HepG2 (cell line): ENCODE results near the gene COMP. TPM values are rescaled to one million over a fixed set of nuclear protein-coding genes. Genes with fewer than 3 reads are reported as not detected.
A peak's percentile ranks its signal among the peaks of the same experiment; 100 is the strongest.

Experiments used
- ATAC-seq: fragments of 200-7000 bp; cut with Tn5 transposase; 3 replicates; pipeline ENCODE4 v1.9.1; 2020; ENCODE audit warnings: mild to moderate bottlenecking, moderate library complexity
- BruUV-seq: library from RNA; stranded (reverse); fragments of 400-500 nt; replicated peaks from 2 replicates; lab custom pipeline; 2021; lab: Mats Ljungman, UMichigan
- CTCF ChIA-PET: fragments of 300-600 bp; formaldehyde crosslinking; extraction: SDS; loops from one replicate; lab custom pipeline; 2021; ENCODE audit warnings: low total read pairs, inconsistent platforms, low intra/inter-chr PET ratio; lab: Yijun Ruan, JAX
- POLR2A ChIA-PET: fragments of 350-600 bp; sonication (Branson Sonifier 250); formaldehyde crosslinking; loops from one replicate; lab custom pipeline; 2020; ENCODE audit warnings: antibody characterized with exemption, inconsistent platforms; lab: Yijun Ruan, JAX
- DNase-seq: peaks from one replicate; pipeline ENCODE4 v3.0.0-alpha.2; 2015; ENCODE audit warnings: low spot score
- FAIRE-seq: peaks from 3 replicates; lab custom pipeline; 2011; peaks lifted over from hg19 to GRCh38; lab: Jason Lieb, UNC
- H2AFZ ChIP-seq: one replicate; pipeline ENCODE4 v1.6.1; 2011; ENCODE audit warnings: low read length, inconsistent platforms
- H3K27ac ChIP-seq: fragments of 300-600 bp; 3 replicates; pipeline ENCODE4 v1.8.0; 2011; ENCODE audit warnings: mixed run types, mild to moderate bottlenecking, mixed read lengths, low read length, inconsistent platforms; ENCODE audit not compliant: insufficient read depth; ENCODE audit errors: extremely low read length
- H3K27me3 ChIP-seq, 2 experiments: fragments of 200-600 bp in 1 of 2; 2 replicates in 1 of 2; 3 replicates in 1 of 2; pipeline versions ENCODE4 v1.6.0 to v1.8.0; 2011; ENCODE audit warnings: low read length in 2 of 2, mild to moderate bottlenecking in 2 of 2, moderate library complexity in 2 of 2, inconsistent platforms in 1 of 2; ENCODE audit not compliant: insufficient read depth in 2 of 2, control insufficient read depth in 1 of 2
- H3K36me3 ChIP-seq, 2 experiments: fragments of 200-600 bp in 1 of 2; replicated peaks in 1 of 2; 2 replicates in 1 of 2; 3 replicates in 1 of 2; pipeline versions ENCODE4 v1.5.1 to v1.8.0; 2011; ENCODE audit warnings: low read length in 2 of 2, inconsistent platforms in 1 of 2; ENCODE audit not compliant: insufficient read depth in 2 of 2, control insufficient read depth in 1 of 2
- H3K4me1 ChIP-seq: 2 replicates; pipeline ENCODE4 v1.5.1; 2012; ENCODE audit warnings: low read length, inconsistent platforms; ENCODE audit not compliant: insufficient read depth
- H3K4me2 ChIP-seq: 2 replicates; pipeline ENCODE4 v1.6.0; 2011; ENCODE audit warnings: low read depth, low read length, inconsistent platforms
- H3K4me3 ChIP-seq, 3 experiments: fragments of 200-600 bp in 1 of 3; sonication (generic), shearing (Covaris generic) in 1 of 3; replicated peaks in 1 of 3; 2 replicates each; pipeline ENCODE4 v1.5.1; 2011 to 2016; ENCODE audit warnings: low read length in 3 of 3, inconsistent platforms in 2 of 3, low read depth in 2 of 3, mild to moderate bottlenecking in 2 of 3, control low read depth in 1 of 3, mixed read lengths in 1 of 3; ENCODE audit not compliant: insufficient read depth in 1 of 3
- H3K79me2 ChIP-seq: one replicate; pipeline ENCODE4 v1.6.1; 2011; ENCODE audit warnings: low read length, inconsistent platforms; ENCODE audit not compliant: insufficient read depth
- H3K9ac ChIP-seq: 2 replicates; pipeline ENCODE4 v1.6.0; 2011; ENCODE audit warnings: mild to moderate bottlenecking, low read depth, low read length, inconsistent platforms; ENCODE audit not compliant: insufficient read depth
- H3K9me3 ChIP-seq: 2 replicates; pipeline ENCODE4 v1.5.1; 2012; ENCODE audit warnings: mild to moderate bottlenecking, low read length
- H4K20me1 ChIP-seq: 2 replicates; pipeline ENCODE4 v1.6.0; 2011; ENCODE audit warnings: inconsistent platforms, mild to moderate bottlenecking, low read length, moderate library complexity; ENCODE audit not compliant: insufficient read depth
- HIVEP1 ChIP-seq: sonication (generic); formaldehyde crosslinking; IDR thresholded peaks from 2 replicates; pipeline ENCODE4 v1.4.0; 2020; ENCODE audit warnings: mild to moderate bottlenecking, missing genetic modification reagents
- HNRNPK ChIP-seq: fragments of 200-400 bp; formaldehyde crosslinking; IDR thresholded peaks from 2 replicates; pipeline ENCODE4 v1.6.1; 2018; ENCODE audit warnings: low read length, low read depth, moderate library complexity, mild to moderate bottlenecking; ENCODE audit not compliant: poor library complexity, severe bottlenecking
- NFAT5 ChIP-seq: sonication (generic); formaldehyde crosslinking; IDR thresholded peaks from 2 replicates; pipeline ENCODE4 v1.4.0; 2020; ENCODE audit warnings: missing genetic modification reagents
- NRL ChIP-seq: sonication (generic); formaldehyde crosslinking; IDR thresholded peaks from 2 replicates; pipeline ENCODE4 v1.5.0; 2020; ENCODE audit warnings: missing genetic modification reagents, mild to moderate bottlenecking, moderate library complexity, borderline replicate concordance
- POLR2AphosphoS5 ChIP-seq: IDR thresholded peaks from 2 replicates; pipeline ENCODE4 v1.6.1; 2012; ENCODE audit warnings: low read depth, low read length
- PRDM10 ChIP-seq: sonication (generic); formaldehyde crosslinking; IDR thresholded peaks from 2 replicates; pipeline ENCODE4 v1.4.0; 2020; ENCODE audit warnings: low read depth, missing genetic modification reagents
- SP1 ChIP-seq, 2 experiments: fragments of 450-650 bp in 1 of 2; sonication (generic) in 1 of 2; formaldehyde crosslinking in 1 of 2; IDR thresholded peaks; 2 replicates each; pipeline versions ENCODE4 v1.4.0 to v1.6.1; 2016 to 2020; ENCODE audit warnings: missing genetic modification reagents in 1 of 2
- ZBTB21 ChIP-seq: sonication (generic); formaldehyde crosslinking; IDR thresholded peaks from 2 replicates; pipeline ENCODE4 v1.4.0; 2020; ENCODE audit warnings: missing genetic modification reagents
- ZC3H13 ChIP-seq: sonication (generic); formaldehyde crosslinking; IDR thresholded peaks from 2 replicates; pipeline ENCODE4 v1.8.1; 2023; ENCODE audit warnings: mild to moderate bottlenecking, missing genetic modification reagents, moderate library complexity
- ZNF143 ChIP-seq: sonication (generic); formaldehyde crosslinking; IDR thresholded peaks from 2 replicates; pipeline ENCODE4 v1.4.0; 2020; ENCODE audit warnings: missing genetic modification reagents
- ZSCAN20 ChIP-seq: sonication (generic); formaldehyde crosslinking; IDR thresholded peaks from 2 replicates; pipeline ENCODE4 v1.4.0; 2020; ENCODE audit warnings: missing genetic modification reagents, mild to moderate bottlenecking, borderline replicate concordance
- WGBS: methylation state at CpG from one replicate; pipeline ENCODE4 v1.1.6; 2017; ENCODE audit warnings: low lambda C conversion rate; 5-methylcytosine and 5-hydroxymethylcytosine counted together
- in situ Hi-C: cut with HindIII; loops from 2 replicates; pipeline ENCODE4 v1.10.0; 2017; ENCODE audit warnings: low pct_unique_long_range_greater_than_20kb; ENCODE audit not compliant: extremely low pct_ligation_motif_present
- intact Hi-C: fragments of 100-400 bp; cut with micrococcal nuclease; formaldehyde crosslinking; loops from one replicate; pipeline ENCODE4 v1.10.0; 2022; ENCODE audit not compliant: unreplicated experiment
- polyA plus RNA-seq, 8 experiments: library from polyadenylated mRNA; depleted of rRNA in 3 of 8; stranded (reverse) in 7 of 8; unstranded in 1 of 8; fragments of >200 nt; fragmentation: Illumina TruSeq in 4 of 8; extraction: Trizol in 4 of 8; gene quantifications; 2 replicates each; pipeline versions ENCODE4 v1.2.1 to v1.2.3, GENCODE V29; 2011 to 2016; ENCODE audit warnings: low read depth in 4 of 8, missing spikeins in 1 of 8, mixed read lengths in 1 of 8; ENCODE audit not compliant: insufficient read depth in 1 of 8
- total RNA-seq, 5 experiments: library from RNA; depleted of rRNA; stranded (reverse); fragments of >200 nt; fragmentation: Illumina TruSeq; extraction: Trizol; gene quantifications; 2 replicates each; pipeline ENCODE4 v1.2.3, GENCODE V29; 2016; ENCODE audit warnings: low read depth in 1 of 5

Gene COMP
- total and polyA plus RNA-seq, 2 of the 13 experiments (the other 11 are each of a cell fraction or from before 2014, with no cell fraction given): 0.04 to 0.13 TPM

- 50% methylated on average over 10 of the region's 19 CpGs for WGBS
- BruUV-seq: no TSS peak
- H3K36me3 ChIP-seq: no peaks in the 10 kb centered on the region
- no peak overlapping the region for H3K27ac ChIP-seq
- no peak overlapping the region for H2AFZ ChIP-seq
- FAIRE-seq (no peak), DNase-seq (no peak), ATAC-seq (no peak; the same call in 2 of the 3 replicates)
- peaks cover 66% of the 10 kb centered on the region for H3K4me1 ChIP-seq
- no peaks in the 10 kb centered on the region for H3K79me2 ChIP-seq
- in situ Hi-C loops (no loop called here), intact Hi-C loops (no loop called here)
- no peak overlapping the region for H3K9ac ChIP-seq
- H4K20me1 ChIP-seq: no peaks in the 10 kb centered on the region
- POLR2A ChIA-PET: interaction anchor here (1.5 kb wide), 1 partner anchor 32 kb away, joined by 3 read pairs; no protein-coding TSS in a partner anchor
- H3K4me2 ChIP-seq: 0 out of 2 replicates have a peak overlapping the region, but pooled peaks have one; percentile 7
- no peak overlapping the region; a peak in 1 of 6 replicates for H3K4me3 ChIP-seq
- peaks cover 6 to 17% of the 10 kb centered on the region in 2 experiments; a peak in 3 of 5 replicates for H3K27me3 ChIP-seq
- H3K9me3 ChIP-seq: no peaks in the 10 kb centered on the region
- CTCF ChIA-PET: no interaction called here
- no peak for TF ChIP-seq NRL (CRISPR knock-in tag)
- no peak for TF ChIP-seq PRDM10
- TF ChIP-seq POLR2AphosphoS5: no peak
- TF ChIP-seq ZSCAN20 (CRISPR knock-in tag): no peak
- TF ChIP-seq SP1 (IDR thresholded peaks at IDR 0.05): no peak
- TF ChIP-seq SP1 (CRISPR knock-in tag; IDR thresholded peaks at IDR 0.05): no peak
- no peak for TF ChIP-seq ZNF143 (CRISPR knock-in tag)
- TF ChIP-seq NFAT5 (CRISPR knock-in tag): no peak
- no peak for TF ChIP-seq HIVEP1 (CRISPR knock-in tag)
- no peak for TF ChIP-seq HNRNPK
- TF ChIP-seq ZC3H13 (CRISPR knock-in tag): no peak
- TF ChIP-seq ZBTB21 (CRISPR knock-in tag): no peak
Observed at GRCh38 chr19:18807861-18808331, 16.8 kb upstream of the COMP start.
